HG02981 (cell line): ENCODE data around the gene TXNDC11.

ENCODE experiments used
- ATAC-seq: cut with Tn5 transposase; IDR thresholded peaks from one replicate; pipeline ENCODE4 v1.9.1; 2021; ENCODE audit warnings: mild to moderate bottlenecking, moderate library complexity; ENCODE audit not compliant: unreplicated experiment

Gene TXNDC11

DNA sequence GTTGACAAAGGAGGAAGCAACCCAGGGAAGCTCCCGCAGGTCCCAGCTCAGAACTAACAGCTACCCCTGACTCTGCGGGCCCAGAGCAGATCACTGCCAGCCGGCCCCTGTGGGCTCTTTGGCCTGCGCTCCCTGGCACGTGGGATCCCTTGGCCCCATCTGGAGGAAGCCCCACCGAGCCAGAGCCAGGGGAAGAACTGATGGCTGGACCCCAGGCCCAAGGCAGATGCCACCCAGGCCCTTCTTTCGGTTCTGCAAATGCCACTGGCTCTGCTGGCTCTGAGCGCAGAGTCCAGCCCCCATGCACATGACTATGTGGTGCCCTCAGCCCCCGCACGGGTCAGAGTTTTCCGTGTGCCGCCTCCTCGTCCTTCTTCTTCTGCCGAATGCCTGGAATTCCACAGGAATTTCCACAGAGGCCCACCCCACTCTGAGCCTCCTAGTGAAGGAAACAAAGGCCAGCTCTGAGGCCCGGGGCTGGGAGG, 110.2 kb downstream of the TXNDC11 start:
- ATAC-seq = no peak

DNA sequence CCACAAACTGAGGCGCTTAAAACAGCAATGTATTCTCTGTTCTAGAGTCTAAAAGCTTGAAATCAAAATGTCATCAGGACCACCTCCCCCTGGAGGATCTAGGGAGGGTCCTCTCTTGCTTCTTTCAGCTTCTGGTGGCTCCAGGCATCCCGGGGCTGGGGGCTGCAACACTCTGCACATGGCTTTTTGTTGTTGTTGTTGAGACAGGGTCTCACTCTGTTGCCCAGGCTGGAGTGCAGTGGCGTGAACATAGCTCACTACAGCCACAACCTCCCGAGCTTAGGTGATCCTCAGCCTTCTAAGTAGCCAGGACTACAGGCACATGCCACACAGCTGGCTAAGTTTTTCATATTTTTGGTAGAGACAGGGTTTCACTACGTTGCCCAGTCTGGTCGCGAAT, 111.4 kb downstream of the TXNDC11 start:
- no peak for ATAC-seq

DNA sequence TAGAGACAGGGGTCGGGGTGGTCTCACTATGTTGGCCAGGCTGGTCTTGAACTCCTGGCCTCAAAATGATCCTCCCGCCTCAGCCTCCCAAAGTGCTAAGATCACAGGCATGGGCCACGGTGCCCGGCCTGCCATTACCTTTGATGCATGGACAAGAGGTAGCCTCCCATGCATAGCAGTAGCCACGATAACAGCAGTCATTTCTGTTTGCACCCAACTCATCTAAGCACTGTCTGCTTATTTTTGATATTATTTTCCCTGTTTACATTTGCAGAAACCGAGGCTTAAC, 111.9 kb downstream of the TXNDC11 start:
- no peak for ATAC-seq

DNA sequence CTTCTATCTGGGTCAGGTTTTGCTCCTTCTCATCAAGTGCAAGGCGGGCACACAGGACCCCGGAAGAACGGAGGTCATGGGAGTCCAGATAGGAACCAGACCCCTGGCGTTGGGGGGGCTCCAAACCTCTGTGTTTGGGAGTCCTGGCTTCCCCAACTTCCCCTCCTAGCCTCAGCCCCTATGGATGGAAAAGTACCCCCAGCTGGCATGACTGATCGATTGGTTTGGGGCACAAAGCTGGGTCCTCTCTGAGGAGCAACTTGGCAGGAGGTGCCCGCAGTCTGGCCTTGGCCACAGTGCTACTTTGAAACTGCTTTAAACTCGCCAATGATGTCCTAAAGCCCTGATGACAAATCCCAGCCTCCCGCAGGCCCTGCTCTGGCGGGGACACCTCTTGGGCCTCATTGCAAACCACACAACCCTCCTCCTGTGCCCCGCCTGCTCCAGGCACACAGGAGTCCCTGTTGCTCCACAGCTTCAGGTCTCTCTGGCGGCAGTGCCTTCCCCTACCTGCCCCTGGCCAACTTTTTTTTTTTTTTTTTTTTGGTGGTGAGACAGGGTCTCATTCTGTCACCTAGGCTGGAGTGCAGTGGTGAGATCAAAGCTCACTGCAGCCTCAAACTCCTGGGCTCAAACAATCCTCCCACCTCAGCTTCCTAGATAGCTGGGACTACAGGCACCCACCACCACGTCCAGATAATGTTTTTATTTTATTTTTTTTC, 112.5 kb downstream of the TXNDC11 start:
- ATAC-seq = no peak
